HG02840 (cell line): ENCODE measurements around the gene ZNF469.

Experiments used
- ATAC-seq: cut with Tn5 transposase; IDR thresholded peaks from one replicate; pipeline ENCODE4 v1.9.1; 2021; ENCODE audit warnings: mild to moderate bottlenecking, moderate library complexity, moderate number of reproducible peaks; ENCODE audit not compliant: unreplicated experiment, low FRiP score

Gene ZNF469, protein sequence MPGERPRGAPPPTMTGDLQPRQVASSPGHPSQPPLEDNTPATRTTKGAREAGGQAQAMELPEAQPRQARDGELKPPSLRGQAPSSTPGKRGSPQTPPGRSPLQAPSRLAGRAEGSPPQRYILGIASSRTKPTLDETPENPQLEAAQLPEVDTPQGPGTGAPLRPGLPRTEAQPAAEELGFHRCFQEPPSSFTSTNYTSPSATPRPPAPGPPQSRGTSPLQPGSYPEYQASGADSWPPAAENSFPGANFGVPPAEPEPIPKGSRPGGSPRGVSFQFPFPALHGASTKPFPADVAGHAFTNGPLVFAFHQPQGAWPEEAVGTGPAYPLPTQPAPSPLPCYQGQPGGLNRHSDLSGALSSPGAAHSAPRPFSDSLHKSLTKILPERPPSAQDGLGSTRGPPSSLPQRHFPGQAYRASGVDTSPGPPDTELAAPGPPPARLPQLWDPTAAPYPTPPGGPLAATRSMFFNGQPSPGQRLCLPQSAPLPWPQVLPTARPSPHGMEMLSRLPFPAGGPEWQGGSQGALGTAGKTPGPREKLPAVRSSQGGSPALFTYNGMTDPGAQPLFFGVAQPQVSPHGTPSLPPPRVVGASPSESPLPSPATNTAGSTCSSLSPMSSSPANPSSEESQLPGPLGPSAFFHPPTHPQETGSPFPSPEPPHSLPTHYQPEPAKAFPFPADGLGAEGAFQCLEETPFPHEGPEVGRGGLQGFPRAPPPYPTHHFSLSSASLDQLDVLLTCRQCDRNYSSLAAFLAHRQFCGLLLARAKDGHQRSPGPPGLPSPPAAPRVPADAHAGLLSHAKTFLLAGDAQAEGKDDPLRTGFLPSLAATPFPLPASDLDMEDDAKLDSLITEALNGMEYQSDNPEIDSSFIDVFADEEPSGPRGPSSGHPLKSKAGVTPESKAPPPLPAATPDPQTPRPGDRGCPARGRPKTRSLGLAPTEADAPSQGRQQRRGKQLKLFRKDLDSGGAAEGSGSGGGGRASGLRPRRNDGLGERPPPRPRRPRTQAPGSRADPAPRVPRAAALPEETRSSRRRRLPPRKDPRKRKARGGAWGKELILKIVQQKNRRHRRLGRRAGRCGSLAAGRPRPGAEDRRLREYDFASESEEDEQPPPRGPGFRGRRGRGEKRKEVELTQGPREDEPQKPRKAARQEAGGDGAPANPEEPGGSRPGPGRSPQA (N-terminal part only)

GRCh38 chr16:88382491-88383400 lies at the start of gene ZNF469:
Gene ZNF469 (plus strand): TSS chr16:88382959. CDS start chr16:88427471, 44,512 bp downstream.
- no peak for ATAC-seq

DNA sequence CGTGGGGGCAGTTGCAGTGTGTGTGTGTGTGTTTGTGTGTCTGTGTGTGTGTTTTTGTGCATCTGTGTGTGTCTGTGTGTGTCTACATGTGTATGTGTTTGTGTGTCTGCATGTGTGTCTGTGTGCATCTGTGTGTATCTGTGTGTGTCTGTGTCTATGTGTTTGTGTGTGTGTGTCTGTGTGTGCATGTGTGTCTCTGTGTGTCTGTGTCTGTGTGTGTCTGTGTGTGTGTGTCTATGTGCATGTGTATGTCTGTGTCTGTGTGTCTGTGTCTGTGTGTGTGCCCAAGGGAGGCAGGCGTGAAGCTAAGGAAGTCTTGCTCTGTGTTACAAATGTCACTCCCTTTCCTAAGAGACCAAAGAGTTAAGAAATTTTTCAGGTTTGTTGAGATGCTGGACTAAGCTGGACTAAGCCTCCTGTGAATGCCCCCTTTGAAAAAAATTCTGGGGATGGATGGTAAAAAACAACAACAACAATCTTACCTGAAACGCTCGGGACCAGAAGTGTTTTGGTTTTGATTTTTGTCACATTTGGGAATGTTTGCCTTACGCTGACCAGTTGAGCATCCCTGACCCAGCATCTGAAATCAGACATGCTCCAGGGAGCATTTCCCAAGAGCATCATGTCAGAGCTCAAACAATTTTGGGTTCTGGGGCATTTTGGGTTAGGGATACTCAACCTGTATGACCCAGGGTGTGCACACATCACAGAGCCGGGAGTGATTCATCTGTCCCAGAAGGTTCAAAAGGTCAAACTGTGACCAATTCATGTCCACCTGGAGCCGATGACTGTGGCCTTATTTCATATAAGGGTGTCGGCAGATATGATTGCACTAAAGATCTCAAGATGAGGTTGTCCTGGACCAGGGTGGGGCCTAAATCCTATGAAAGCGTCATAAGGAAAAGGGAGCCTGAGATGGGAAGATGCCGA lies 48.6 kb upstream of the ZNF469 start:
- ATAC-seq, result no peak

DNA sequence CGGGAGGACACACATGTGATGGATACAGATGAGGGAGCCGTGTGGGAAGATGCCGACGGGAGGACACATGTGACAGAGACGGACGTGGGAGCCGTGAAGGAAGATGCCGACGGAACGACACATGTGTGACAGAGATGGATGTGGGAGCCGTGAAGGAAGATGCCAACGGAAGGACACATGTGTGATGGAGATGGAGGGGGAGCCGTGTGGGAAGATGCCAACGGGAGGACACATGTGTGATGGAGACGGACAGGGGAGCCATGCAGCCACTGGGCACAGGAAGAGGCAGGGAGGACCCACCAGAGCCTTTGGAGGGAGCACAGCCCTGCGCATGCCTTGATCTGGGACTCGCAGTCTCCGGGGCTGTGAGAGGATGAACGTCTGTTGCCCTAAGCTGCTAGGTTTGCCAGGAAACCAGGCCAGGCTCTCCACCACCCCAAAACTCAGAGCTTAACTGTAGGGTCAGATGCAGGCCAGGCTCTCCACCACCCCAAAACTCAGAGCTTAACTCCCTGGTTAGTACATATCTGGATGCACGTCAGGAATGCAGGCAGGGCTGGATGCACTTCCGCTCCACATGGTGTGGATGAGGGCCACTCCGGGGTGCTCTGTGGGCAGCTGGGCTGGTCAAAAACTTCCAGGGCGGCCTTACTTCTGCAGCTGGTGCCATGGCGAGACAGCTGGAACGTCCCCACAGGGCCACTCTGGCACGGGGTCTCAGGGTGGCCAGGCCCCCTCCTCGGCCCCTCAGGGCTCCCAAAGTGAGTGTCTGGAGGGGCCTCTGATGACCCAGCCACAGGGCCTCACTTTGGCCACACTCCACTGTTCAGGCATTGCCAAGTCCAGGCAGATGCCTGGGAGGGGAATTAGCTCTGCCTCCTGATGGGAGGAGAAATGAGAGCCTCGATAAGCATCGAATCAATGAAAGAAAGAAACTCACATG lies 47.7 kb upstream of the ZNF469 start:
- no peak for ATAC-seq

GRCh38 chr16:88337021-88337420 lies 45.7 kb upstream of the ZNF469 start:
- ATAC-seq, result no peak

GRCh38 chr16:88337538-88337937 lies 45.2 kb upstream of the ZNF469 start:
- no peak for ATAC-seq

DNA sequence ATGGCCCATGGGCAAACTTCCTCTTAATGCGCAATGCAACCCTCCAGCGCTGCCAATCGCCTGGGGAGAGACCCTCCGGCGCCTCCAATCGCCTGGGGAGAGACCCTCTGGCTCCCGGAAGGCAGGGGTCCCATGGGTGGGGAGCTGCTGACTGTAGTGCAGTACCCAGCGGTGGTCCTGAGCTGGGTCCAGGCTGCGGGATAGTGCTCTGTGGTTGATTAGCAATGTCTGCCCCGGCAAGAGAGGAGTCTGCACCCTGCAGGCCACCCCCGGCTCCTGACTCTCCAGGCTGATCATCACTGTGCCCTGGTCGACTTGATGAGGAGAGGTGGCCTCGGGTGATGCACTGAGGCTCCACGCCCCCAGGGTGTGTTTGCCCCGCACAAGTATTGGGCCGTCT lies 44.6 kb upstream of the ZNF469 start:
- no peak for ATAC-seq

GRCh38 chr16:88338896-88339295 lies 43.9 kb upstream of the ZNF469 start:
- no peak for ATAC-seq

GRCh38 chr16:88339930-88340754 lies 42.6 kb upstream of the ZNF469 start:
- ATAC-seq, result no peak

DNA sequence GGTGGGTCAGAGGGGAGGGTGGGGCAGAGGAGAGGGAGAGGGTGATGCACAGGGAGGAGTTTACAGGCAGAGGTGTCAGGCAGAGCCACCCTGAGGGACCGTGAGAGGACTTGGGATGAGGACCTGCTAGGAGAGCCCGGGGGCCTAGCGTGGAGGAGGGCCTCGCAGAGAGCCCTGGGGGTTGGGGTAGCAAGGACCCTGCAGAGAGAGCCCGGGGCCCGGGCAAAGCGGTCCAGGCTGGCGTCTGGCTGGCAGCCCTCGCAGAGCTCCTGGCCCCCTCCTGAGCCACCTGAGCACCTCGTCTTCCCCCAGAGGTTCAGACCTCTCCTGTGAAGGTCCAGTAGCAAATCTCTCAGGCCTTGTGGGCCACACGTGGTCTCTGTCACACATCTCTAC lies 42.0 kb upstream of the ZNF469 start:
- no peak for ATAC-seq

DNA sequence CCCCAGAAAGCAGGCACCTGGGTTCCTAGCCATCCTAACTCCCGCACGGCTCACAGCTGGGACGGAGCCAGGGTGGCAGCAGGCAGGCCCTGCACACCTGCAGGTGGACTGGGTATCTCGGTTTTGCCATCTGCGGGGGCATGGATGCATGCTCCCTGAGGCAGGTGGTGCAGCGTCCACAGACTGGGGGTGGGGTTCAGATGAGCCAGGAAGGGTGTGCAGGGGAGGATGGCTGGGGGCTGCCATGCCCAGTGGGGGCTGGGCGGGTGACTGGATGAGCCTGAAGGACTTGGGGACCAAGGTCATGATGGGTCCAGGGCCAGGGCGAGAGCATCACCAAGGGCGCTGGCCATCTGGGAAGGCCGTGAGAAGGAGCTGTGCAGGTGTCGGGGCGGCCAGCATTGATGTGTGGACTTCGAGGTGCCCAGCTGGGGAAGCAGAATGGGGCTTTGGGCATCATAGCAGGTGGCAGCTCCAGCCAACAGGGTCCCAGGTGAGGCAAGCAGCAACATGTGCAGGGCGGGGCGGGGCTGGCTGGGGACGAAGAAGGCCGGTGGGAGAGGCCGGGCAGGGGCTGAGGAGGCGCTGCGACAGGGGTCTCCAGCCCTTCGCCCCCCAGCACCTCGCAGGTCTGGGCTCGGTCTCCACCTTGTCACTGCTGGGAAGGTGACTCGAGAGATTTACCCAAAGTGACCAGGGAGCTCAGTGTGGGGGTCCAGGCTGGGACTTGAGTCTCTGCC lies 41.0 kb upstream of the ZNF469 start:
- ATAC-seq, result no peak

GRCh38 chr16:88342491-88342890 lies 40.3 kb upstream of the ZNF469 start:
- ATAC-seq, result no peak

GRCh38 chr16:88343271-88343791 lies 39.4 kb upstream of the ZNF469 start:
- ATAC-seq, result no peak

DNA sequence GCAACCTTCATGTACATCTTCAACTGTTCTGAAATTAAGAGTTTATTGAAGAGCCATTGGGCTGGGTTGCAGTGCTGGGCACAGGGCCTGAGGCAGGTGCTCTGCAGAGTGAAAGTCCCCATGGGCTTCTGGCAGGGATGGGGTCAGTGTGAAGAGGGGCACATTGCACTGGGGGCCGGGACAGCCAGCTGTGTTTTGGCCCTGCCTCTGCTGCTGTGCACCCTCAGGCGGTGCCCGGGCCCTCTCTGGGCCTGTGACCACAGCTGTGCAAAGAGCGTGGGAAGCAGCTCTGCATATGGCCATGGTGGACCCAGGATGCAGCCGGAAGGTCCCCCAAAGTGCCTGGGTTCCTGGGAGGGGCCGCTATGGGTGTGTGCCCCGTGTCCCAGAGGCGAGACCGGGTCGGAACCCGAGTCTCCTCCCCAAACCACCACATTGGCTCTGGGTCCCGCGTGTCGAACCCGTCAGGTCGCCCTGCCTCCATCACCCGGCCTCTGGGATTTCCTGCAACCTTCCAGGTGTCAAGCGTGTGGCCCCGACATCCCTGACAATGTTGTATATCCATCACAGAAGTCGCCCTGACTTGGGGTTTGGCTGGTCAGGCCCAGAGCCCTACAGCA lies 38.2 kb upstream of the ZNF469 start:
- no peak for ATAC-seq

- ATAC-seq, result no peak
Measured at GRCh38 chr16:88345031-88345720, 37.6 kb upstream of the ZNF469 start.
